Activated naive CD8-positive, alpha-beta T cell treated with anti-CD3 and anti-CD28 coated beads for 36 hours (primary cell): ENCODE data around the gene ZNF747. TPM values are rescaled to one million over a fixed set of nuclear protein-coding genes. Genes with fewer than 3 reads are reported as not detected.

ENCODE experiments used
- DNase-seq: peaks from one replicate; pipeline ENCODE4 v3.0.0; 2021
- H3K27ac Mint-ChIP-seq: one replicate; pipeline ENCODE4 v1.8.0; 2022; ENCODE audit warnings: mild to moderate bottlenecking, moderate library complexity, mixed read lengths
- H3K27me3 Mint-ChIP-seq: one replicate; pipeline ENCODE4 v1.8.0; 2022; ENCODE audit warnings: mild to moderate bottlenecking, mixed read lengths
- H3K36me3 Mint-ChIP-seq: one replicate; pipeline ENCODE4 v1.8.0; 2021; ENCODE audit warnings: mild to moderate bottlenecking, mixed read lengths
- H3K4me1 Mint-ChIP-seq: one replicate; pipeline ENCODE4 v1.8.0; 2021; ENCODE audit warnings: mixed read lengths
- H3K4me3 Mint-ChIP-seq: one replicate; pipeline ENCODE4 v1.8.0; 2022; ENCODE audit warnings: mild to moderate bottlenecking, moderate library complexity, mixed read lengths
- H3K9me3 Mint-ChIP-seq: one replicate; pipeline ENCODE4 v1.8.0; 2022; ENCODE audit warnings: mixed read lengths
- total RNA-seq, 2 experiments: library from RNA; stranded (reverse); gene quantifications; one replicate each; pipeline ENCODE4 v1.2.3, GENCODE V29; 2021

The ZNF747 gene
- total RNA-seq, 2 experiments from 2014 or later = 10.9 to 11.2 TPM

GRCh38 chr16:30565526-30565925, 30.9 kb upstream of the ZNF747 start:
- Mint-ChIP-seq H3K4me1 (peaks cover 31% of the 10 kb centered on the region), H3K36me3 (peaks cover 3% of the 10 kb centered on the region), H3K27ac (no peak overlapping the region), H3K4me3 (no peak overlapping the region), H3K9me3 (no peaks in the 10 kb centered on the region), H3K27me3 (no peaks in the 10 kb centered on the region)
- no peak for DNase-seq

- DNase-seq = no peak
- Mint-ChIP-seq H3K36me3 (peaks cover 4% of the 10 kb centered on the region), H3K9me3 (no peaks in the 10 kb centered on the region), H3K27me3 (peaks cover 4% of the 10 kb centered on the region), H3K4me3 (peak overlapping the region; percentile 75), H3K4me1 (peaks cover 19% of the 10 kb centered on the region), H3K27ac (peak overlapping the region; percentile 76)
Measured at GRCh38 chr16:30562021-30562420, 27.4 kb upstream of the ZNF747 start.

GRCh38 chr16:30561089-30561816, 26.6 kb upstream of the ZNF747 start:
- H3K4me1 Mint-ChIP-seq = peaks cover 22% of the 10 kb centered on the region
- peaks cover 4% of the 10 kb centered on the region for H3K27me3 Mint-ChIP-seq
- H3K9me3 Mint-ChIP-seq = no peaks in the 10 kb centered on the region
- H3K4me3 Mint-ChIP-seq = peak overlapping the region; percentile 75
- peak overlapping the region; percentile 76 for H3K27ac Mint-ChIP-seq
- peak; percentile 29 for DNase-seq
- peaks cover 9% of the 10 kb centered on the region for H3K36me3 Mint-ChIP-seq

GRCh38 chr16:30559690-30560089, 25.0 kb upstream of the ZNF747 start:
- H3K27ac Mint-ChIP-seq = peak overlapping the region; percentile 65
- no peak overlapping the region for H3K4me3 Mint-ChIP-seq
- H3K27me3 Mint-ChIP-seq = peaks cover 4% of the 10 kb centered on the region
- H3K4me1 Mint-ChIP-seq = peaks cover 23% of the 10 kb centered on the region
- no peaks in the 10 kb centered on the region for H3K9me3 Mint-ChIP-seq
- no peak for DNase-seq
- peaks cover 13% of the 10 kb centered on the region for H3K36me3 Mint-ChIP-seq

- no peaks in the 10 kb centered on the region for H3K9me3 Mint-ChIP-seq
- peaks cover 4% of the 10 kb centered on the region for H3K27me3 Mint-ChIP-seq
- H3K27ac Mint-ChIP-seq = peak overlapping the region; percentile 94
- DNase-seq = no peak
- H3K36me3 Mint-ChIP-seq = peaks cover 19% of the 10 kb centered on the region
- H3K4me1 Mint-ChIP-seq = peaks cover 28% of the 10 kb centered on the region
- peak overlapping the region; percentile 88 for H3K4me3 Mint-ChIP-seq
Measured at GRCh38 chr16:30558789-30559377, 24.2 kb upstream of the ZNF747 start.

- peaks cover 26% of the 10 kb centered on the region for H3K36me3 Mint-ChIP-seq
- H3K27ac Mint-ChIP-seq = peak within 1 kb of the TSS; percentile 94
- peak within 1 kb of the TSS; percentile 88 for H3K4me3 Mint-ChIP-seq
- peaks cover 4% of the 10 kb centered on the region for H3K27me3 Mint-ChIP-seq
- no peaks in the 10 kb centered on the region for H3K9me3 Mint-ChIP-seq
- peak; percentile 97 for DNase-seq
- peaks cover 35% of the 10 kb centered on the region for H3K4me1 Mint-ChIP-seq
Measured at GRCh38 chr16:30557957-30558788, 23.5 kb upstream of the ZNF747 start, which contains the start of gene ZNF764. Gene ZNF764 (minus strand): TSS chr16:30558374. CDS start chr16:30558182, 192 bp downstream.

GRCh38 chr16:30557707-30557956, 23.0 kb upstream of the ZNF747 start:
- Mint-ChIP-seq H3K27ac (peak overlapping the region; percentile 94), H3K27me3 (peaks cover 4% of the 10 kb centered on the region), H3K36me3 (peaks cover 32% of the 10 kb centered on the region), H3K4me3 (peak overlapping the region; percentile 88), H3K4me1 (peaks cover 40% of the 10 kb centered on the region), H3K9me3 (no peaks in the 10 kb centered on the region)
- DNase-seq = no peak

- Mint-ChIP-seq H3K4me3 (peak overlapping the region; percentile 60), H3K36me3 (peaks cover 35% of the 10 kb centered on the region), H3K27me3 (peaks cover 4% of the 10 kb centered on the region), H3K9me3 (no peaks in the 10 kb centered on the region), H3K4me1 (peaks cover 50% of the 10 kb centered on the region), H3K27ac (peak overlapping the region; percentile 65)
- DNase-seq = no peak
Measured at GRCh38 chr16:30556125-30556473, 21.4 kb upstream of the ZNF747 start.

GRCh38 chr16:30555315-30556124, 20.9 kb upstream of the ZNF747 start:
- Mint-ChIP-seq H3K4me3 (peak overlapping the region; percentile 60), H3K36me3 (peaks cover 35% of the 10 kb centered on the region), H3K4me1 (peaks cover 51% of the 10 kb centered on the region), H3K27me3 (peaks cover 4% of the 10 kb centered on the region), H3K9me3 (no peaks in the 10 kb centered on the region), H3K27ac (peak overlapping the region; percentile 65)
- DNase-seq = no peak

GRCh38 chr16:30554557-30555314, 20.1 kb upstream of the ZNF747 start:
- peak overlapping the region; percentile 77 for H3K27ac Mint-ChIP-seq
- H3K9me3 Mint-ChIP-seq = no peaks in the 10 kb centered on the region
- no peak for DNase-seq
- H3K27me3 Mint-ChIP-seq = peaks cover 4% of the 10 kb centered on the region
- peaks cover 51% of the 10 kb centered on the region for H3K4me1 Mint-ChIP-seq
- no peak overlapping the region for H3K4me3 Mint-ChIP-seq
- peaks cover 35% of the 10 kb centered on the region for H3K36me3 Mint-ChIP-seq

GRCh38 chr16:30553393-30553899, 18.8 kb upstream of the ZNF747 start:
- no peak for DNase-seq
- Mint-ChIP-seq H3K9me3 (no peaks in the 10 kb centered on the region), H3K27ac (peak overlapping the region; percentile 93), H3K27me3 (no peaks in the 10 kb centered on the region), H3K36me3 (peaks cover 35% of the 10 kb centered on the region), H3K4me3 (no peak overlapping the region), H3K4me1 (peaks cover 46% of the 10 kb centered on the region)

- no peaks in the 10 kb centered on the region for H3K27me3 Mint-ChIP-seq
- peaks cover 46% of the 10 kb centered on the region for H3K4me1 Mint-ChIP-seq
- H3K9me3 Mint-ChIP-seq = no peaks in the 10 kb centered on the region
- H3K4me3 Mint-ChIP-seq = no peak overlapping the region
- no peak for DNase-seq
- H3K36me3 Mint-ChIP-seq = peaks cover 35% of the 10 kb centered on the region
- peak overlapping the region; percentile 93 for H3K27ac Mint-ChIP-seq
Measured at GRCh38 chr16:30552956-30553355, 18.3 kb upstream of the ZNF747 start.

GRCh38 chr16:30551781-30552180, 17.1 kb upstream of the ZNF747 start:
- no peaks in the 10 kb centered on the region for H3K9me3 Mint-ChIP-seq
- peaks cover 30% of the 10 kb centered on the region for H3K36me3 Mint-ChIP-seq
- H3K27me3 Mint-ChIP-seq = no peaks in the 10 kb centered on the region
- H3K4me3 Mint-ChIP-seq = peak overlapping the region; percentile 55
- H3K27ac Mint-ChIP-seq = peak overlapping the region; percentile 93
- H3K4me1 Mint-ChIP-seq = peaks cover 45% of the 10 kb centered on the region
- DNase-seq = peak; percentile 55
